Stimulated activated CD4-positive, alpha-beta T cell treated with anti-CD3 and anti-CD28 coated beads, TNF-alpha, amount 100 ng/mL, for 48 hours (primary cell): Measurements from ENCODE around the gene USP34.
"Not testable (repeated sequence)": the region's sequence is repeated elsewhere in the genome, so short reads cannot be mapped to it uniquely, and the experiment has no call there.

Experiments
- DNase-seq, 3 donors: peaks; one replicate each; pipeline ENCODE4 v3.0.0-alpha.2; 2020; ENCODE audit warnings: low read depth in 3 of 3

Gene USP34

DNA sequence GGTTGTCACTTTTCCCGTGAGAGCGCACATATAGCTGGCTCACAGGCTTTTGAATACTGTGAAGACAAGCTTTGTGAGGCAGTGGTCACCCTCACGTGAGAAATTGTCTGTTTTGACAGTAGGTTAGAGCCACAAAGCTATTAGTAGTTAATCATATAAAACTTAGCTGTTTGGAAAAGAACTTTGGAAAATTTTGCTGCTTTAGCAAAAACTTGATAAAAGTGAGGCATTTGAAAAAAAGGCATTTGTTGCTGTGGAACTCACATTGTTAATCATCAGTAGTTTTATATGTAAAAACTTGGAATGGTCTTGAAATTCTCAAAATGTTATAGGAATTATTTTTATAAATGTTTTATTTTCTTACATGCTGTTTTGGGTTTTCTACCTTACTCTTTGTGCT lies 286.6 kb downstream of the USP34 start:
- no peak for DNase-seq

DNA sequence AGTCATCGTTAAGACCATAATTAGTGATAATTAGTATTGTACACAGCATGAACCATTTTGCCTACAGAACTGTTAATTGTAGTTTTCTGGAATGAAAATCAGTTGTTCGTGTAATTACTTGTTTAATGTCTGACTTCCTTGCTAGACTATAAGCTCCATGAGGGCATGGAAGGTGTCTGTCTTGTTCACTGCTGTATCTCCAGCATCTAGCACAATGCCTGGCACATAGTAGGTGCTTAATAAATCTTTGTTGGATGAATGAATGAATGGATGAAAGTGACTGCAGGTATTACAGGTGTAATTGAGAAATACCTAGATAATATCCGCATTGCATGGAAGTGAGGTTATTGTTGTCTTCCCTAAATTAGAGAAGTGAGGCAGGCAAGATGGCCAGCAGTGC lies 287.1 kb downstream of the USP34 start:
- no peak for DNase-seq

DNA sequence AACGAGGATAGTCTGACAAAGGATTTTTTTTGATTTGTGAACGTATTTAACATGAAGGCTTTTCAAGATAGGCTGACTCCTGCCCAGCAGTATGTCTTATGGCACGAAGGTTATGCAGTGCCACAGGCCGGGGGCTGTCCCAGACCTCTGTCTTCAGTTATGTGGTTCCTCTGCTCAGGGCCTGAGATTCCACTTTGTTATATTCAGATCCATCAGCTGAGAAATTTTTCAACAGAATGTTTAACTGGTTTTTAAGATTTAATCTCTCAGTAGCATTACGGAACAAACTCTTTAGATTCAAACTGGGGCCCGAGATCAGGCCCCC lies 288.9 kb downstream of the USP34 start:
- DNase-seq, result no peak

DNA sequence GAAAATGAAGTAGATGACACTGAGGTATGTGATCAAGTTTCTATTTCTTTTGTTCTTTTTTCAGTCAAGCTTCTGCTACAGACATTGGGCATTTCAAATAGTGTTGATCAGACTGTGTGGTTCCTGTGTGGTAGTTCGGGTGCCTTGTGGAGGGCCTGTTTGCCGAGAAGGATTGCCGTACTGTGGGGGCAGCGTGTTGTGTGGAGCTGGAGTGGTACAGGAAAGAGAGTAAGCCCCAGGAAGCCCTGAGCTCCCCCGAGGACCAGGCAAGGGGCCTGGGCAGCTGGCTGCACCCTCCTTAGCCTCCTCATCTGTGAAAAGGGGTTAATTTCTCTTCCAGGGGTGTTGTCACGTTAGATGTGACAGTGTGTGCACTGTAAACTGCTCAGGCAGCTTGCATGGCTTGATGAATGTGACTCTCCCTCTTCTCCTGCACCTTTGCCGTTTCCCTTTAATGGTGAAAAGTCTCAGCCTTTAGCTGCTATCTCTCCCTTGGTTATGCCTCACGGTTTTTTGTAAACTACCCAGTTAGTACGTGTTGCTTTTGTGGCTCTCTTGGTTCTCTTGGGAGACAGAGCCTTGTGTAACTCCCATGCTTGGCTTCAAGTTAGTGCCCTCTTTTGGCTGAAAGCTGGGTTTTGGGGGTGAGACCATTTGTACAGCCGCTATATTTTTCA lies 289.4 kb downstream of the USP34 start:
- no peak for DNase-seq

DNA sequence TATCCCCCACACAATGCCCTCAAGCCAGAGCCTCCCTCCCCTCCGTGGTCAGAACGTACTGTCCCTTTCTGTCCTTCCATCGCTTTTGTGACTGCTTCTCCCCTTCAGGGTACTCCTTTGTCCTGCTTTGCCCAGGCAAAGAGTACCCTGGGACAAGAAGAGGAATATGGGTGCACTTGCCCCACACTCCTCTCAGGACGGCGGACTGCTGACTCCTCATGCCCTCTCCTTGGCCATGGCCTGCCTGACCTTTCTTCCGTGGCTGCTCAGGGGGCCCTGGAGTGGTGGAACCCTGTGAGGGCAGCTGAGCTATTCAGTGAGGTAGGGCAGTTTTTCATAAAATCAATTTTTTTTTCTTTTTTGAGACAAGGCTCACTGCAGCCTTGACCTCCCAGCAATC lies 290.2 kb downstream of the USP34 start:
- no peak for DNase-seq

DNA sequence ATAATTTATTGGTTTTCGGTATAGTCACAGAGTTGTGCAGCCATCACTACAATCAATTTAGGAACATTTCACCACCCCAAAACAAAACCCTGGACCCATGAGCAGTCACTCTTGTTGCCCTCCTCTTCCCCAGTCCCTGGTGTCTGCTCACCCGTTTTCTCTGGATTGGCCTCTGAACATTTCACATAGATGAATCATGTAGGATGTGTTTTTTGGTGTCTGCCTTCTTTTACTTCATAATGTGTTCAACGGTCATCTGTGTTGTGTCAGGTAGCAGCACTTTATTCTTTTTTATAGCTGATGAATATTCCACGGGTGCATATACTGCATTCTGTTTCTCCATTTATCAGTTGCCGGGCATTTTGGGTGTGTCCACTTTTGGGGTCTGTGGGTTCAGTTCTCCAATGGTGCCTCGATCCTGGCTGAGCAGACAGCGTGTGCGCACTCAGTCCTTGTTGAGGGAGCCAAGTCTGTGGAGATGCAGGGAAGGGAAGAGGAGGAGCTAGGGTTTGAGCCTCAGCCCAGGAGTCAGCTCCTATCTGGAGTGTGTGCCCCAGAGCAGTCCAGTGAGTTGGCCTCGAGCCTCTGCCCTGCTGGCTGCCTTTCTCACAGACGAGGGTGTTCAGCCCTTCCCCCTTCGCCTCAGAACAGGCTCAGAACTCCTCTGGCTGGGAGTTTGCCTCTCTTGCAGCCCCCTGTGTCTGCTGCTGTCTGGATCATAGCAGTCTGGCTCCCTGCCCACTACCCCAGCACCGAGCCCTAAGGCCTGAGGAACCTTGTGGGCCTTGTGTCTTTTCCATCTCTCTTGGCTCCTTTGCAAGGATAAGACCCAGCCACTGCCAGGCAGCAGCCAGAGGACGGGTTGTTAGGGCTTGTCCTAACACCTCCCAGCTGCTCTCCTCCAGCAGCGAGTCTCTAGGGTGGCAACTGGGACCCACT lies 290.9 kb downstream of the USP34 start:
- no peak for DNase-seq

DNA sequence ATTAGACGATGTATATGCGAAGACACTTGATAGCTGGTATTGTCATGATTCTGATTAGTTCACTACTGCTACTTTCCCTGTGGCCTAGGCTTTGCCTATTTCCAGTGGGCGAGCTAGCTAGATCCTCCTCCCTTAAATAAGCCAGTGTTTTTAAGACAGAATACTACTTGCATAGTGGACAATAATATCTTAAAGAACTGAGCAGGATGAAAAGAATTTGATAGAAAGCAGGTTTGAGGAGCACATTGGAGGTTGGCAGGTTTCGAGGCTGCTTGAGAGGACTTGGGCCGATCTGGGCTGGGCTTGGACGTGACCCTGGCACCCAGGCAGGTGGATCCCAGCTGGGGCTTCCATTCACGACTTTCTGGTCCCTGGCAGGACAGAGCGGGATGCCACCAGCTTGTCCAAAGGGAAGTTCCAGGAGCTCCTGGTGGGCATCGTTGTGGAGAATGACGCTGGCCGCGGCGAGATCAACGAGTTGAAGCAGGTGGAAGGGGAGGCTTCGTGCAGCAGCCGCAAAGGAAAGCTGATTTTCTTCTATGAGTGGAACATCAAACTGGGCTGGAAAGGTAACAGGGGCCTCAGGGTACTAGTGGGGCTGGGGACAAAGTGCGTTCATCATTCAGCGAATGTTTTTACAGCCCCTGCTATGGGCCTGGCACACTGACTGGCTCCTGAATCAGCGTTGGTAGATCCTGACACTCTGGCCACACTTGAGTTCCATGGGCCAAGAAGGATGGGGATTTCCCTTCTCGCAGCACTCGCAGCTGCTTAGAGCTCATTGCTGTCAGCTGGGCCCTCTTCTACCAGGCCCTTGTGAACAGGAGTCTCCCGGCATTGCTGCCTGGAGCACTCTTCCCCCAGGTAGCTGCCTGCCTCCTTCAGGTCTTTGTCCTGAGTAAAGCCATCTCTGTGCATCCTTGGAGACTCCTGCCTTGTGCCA lies 292.0 kb downstream of the USP34 start:
- no peak for DNase-seq

DNA sequence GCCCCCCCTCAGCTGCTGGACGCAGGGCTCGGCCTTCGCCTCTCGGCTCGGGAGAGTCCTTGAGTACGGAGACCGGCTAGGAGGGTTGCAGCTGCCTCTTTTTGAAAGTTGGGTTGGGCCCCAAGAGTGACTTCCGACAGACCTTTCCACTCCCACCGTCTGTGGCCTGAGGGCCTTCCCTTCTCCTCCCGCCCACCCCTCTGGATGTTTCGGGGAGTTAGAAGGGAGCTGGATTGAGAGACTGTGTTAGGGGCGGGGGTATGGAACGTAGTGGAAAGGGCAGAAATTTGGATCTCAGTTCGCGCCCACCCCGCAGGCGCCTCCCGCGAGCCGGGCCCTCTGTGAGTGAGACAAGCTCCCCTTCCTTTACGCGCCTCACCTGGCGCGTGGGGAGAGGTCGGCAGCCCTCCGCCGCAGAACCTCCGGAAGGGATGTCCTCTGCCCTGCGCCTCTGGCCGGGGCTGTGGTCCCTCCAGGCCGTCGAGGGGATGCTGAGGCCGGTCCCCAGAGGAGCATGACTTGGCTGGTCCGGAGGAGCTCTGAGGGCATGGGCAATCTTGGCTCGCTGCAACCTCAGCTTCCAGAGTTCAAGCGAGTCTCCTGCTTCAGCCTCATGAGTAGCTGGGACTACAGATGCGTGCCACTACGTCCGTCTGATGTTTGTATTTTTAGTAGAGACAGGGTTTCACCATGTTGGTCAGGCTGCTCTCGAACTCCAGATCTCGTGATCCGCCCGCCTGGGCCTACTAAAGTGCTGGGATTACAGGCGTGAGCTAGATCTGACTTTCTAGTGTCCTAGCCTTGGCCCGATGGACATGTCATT lies 292.9 kb downstream of the USP34 start:
- DNase-seq, result peak; percentile 5 to 43 (median 11)

DNA sequence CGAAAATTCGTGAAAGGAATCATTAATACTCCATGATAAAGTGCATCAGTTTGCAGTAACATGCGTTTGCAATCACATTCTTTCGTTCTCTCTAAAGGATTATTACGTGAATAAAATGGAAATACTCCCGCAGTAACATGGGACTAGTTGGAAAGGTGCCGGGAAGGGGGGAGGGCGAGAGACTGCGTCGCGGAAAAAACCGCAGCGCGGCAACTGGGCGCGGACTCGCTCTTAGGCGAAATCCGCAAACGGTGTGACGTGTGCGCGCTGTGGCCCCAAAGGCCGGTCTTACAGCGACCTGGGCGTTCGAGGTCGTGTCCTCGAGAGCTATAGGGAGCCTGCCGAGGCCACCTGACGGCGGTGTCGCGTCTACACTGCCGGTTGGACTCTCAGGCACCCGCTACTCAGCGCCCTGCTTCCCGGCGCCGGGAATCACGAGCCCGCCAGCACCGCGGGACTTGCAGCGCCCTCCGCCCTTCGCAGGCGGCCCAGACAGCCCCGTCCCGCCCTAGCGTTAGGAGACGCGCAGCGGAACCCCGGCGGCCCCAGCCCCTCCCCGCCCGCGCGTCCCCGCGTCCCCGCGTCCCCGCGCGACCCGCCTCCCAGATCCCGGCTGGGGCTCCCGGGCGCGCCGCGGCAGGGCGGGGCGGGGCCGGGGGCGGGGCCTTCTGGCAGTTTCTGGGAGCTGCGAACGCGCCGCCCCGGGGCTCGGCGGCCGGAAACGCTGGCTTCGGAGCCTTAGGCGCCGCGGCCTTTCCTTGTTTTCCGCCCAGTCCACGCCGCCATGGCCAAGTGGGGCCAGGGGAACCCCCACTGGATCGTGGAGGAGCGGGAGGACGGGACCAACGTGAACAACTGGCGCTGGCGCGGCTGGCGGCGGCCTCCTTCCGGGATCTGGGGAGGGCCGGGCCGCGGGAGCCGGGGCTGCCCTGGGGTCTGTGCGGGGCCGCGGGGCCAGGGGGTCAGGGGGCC lies 293.8 kb downstream of the USP34 start:
- DNase-seq, result peak; percentile 88 to 96 (median 90)

DNA sequence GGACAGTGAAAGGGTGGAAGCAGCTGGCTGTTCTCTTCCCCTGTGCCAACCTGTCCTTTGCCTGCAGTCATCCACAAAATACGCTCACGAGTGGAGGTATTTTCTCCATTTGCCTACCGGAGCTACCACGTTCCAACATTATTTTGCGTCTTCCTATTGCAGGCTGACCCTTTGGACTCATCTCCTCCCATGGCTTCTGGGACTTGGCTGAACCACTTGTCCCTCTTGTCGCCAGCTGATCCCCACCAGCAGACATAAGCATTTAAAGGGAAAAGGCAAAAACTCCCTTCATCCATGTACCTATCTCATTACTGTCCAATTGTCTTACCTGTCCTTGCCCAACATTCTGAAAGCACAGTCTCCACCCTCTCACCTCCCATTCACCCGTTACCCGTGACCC lies 295.9 kb downstream of the USP34 start:
- DNase-seq, result no peak

DNA sequence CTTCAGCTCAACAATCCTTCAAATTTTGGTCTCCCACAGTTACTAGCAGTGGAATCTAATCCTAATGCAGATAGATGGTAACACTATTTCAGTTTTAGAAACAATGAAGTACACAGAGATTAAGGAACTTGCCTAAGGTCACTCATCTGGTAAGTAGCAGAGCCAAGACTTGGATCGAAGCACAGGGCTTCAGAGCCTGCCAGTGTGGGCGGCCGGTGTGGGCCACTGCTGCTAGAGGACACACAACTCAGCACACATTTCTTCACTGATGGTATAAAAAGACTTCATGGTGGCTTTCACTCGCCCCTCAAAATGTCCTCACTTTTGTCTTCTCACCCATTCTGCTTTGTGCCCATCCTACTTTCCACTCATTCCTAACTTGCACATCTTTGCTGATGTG lies 297.8 kb downstream of the USP34 start:
- no peak for DNase-seq

DNA sequence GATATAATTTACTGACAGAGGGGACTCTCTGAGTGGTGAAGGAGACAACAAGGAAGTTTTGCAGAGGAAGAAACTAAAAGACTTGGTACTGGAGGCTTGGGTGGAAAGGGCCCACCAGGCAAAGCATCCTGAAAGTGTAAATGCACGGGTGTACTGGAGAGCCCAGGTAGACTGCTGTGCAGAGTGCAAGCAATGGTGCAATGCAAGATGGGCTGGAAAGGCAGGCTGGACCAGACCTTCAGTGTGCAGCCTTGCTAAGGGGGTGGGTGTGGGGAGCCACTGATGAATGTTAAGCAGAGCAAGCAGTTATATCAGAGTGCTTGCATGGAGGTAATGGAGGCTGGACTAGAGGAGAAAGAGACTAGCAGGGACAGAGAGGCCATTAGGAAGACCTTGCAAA lies 298.2 kb downstream of the USP34 start:
- no peak for DNase-seq

DNA sequence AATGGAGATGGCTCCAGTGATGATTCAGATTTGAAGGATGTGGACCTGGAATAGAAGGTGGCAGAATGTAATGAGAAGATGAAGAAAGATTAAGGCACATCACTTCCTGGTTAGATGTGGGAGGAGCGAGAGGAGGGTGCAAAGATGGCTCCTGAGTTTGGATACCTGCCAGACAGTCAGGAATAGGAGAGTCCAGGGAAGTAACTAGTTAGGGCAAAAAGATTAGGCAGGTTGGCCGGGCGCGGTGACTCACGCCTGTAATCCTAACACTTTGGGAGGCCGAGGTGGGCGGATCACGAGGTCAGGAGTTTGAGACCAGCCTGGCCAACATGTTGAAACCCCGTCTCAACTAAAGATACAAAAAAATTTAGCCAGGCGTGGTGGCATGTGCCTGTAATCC lies 303.3 kb downstream of the USP34 start:
- DNase-seq, result no peak

DNA sequence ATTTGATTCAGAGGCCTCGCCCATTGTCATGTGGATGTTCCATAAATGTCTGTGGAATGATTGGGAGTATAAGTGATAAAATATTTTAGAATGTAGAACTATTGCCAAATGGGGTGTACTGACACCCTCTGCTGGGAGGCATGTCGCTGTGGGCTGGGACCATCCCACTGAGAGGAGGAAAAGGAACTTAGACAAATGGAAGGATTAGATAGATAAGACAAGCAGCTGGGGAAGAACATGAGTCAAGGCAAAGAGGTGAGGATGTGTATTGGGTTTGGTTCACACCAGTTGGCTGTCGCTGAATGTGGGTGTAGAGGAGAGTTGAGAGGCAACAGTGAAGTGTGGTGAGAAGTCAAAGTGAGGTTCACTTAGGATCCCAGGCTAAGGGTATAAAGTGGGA lies 304.9 kb downstream of the USP34 start:
- DNase-seq, result no peak

DNA sequence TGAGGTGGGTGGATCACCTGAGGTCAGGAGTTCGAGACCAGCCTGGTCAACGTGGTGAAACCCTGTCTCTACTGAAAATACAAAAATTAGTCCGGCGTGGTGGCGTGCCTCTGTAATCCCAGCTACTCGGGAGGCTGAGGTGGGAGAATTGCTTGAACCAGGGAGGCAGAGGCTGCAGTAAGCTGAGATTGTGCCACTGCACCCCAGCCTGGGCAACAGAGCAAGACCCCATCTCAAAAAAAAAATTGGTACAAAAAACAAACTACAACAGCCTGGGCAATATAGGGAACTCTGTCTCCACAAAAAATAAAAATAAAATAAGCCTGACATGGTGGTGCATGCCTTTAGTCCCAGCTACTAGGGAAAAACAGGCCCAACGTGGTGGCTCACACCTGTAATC lies 305.8 kb downstream of the USP34 start:
- not testable (repeated sequence) for DNase-seq

DNA sequence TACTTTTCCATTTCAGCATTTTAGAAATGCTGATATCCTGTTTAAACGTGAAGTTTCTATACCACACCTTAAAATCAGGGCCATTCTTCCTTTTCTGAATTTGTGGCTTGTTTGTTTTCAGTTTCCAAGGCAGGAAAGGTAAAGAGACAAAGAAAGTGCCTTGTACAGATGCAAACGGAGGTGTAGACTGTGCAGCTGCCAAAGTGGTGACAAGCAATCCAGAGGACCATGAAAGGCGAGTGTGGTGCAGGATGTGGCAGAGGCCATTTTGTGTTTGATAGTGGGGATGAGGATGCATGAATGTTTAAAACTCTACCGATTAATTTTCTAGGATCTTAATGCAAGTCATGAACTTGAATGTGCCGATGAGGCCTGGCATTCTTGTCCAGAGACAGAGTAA lies 308.2 kb downstream of the USP34 start:
- DNase-seq, result no peak

DNA sequence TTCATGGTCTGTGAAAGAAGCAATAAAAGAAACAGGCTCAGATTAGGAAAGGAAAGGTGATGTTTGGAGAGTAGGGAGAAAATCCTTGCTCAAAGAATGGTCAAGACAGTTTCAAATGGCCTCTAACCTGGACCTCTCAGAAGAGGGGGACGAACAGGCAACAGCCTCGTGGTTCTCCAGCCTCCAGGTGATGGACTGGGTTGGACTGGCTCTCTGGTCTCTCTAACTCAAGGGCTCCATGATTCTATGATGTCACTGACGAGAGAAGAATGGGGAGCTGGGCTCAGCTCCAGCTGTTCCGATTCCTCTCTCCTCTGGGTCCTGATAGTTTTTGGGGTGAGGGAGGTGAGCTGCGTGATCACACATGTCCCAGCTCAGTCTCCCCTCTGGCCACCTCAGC lies 309.0 kb downstream of the USP34 start, which contains the start of gene C2orf74:
Gene C2orf74 (plus strand): TSS at position 301 of the 400 bp plus-strand sequence. CDS start 327 bp downstream, outside the sequence.
- DNase-seq, result no peak

DNA sequence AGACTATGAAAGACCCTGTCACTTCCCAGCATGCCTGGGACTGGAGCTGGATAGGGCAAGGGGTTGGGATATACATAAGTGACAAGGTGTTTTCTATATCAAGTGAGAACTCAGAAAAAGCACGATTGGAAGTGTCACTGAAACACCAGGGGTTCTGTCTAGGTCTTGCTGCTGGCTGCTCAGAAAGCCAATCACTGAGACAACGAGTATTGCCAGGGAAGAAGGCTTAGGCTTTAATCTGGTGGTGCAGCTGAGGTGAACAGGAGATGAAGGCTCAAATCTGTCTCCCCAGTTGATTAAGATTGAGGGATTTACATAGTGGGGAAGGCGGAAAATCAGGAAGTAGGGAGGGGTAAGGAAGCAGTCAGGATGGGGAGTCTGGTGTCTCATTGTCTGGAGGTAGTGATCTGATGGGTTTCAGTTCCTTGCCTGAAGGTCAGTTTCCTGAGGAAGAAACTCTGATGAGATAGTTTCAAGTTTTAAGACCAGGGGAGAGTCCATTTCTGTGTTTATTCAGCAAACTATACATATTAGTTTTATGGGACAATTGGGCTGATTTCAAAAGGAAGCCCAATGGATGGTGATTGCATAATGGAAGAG lies 312.4 kb downstream of the USP34 start:
- DNase-seq, result no peak

DNA sequence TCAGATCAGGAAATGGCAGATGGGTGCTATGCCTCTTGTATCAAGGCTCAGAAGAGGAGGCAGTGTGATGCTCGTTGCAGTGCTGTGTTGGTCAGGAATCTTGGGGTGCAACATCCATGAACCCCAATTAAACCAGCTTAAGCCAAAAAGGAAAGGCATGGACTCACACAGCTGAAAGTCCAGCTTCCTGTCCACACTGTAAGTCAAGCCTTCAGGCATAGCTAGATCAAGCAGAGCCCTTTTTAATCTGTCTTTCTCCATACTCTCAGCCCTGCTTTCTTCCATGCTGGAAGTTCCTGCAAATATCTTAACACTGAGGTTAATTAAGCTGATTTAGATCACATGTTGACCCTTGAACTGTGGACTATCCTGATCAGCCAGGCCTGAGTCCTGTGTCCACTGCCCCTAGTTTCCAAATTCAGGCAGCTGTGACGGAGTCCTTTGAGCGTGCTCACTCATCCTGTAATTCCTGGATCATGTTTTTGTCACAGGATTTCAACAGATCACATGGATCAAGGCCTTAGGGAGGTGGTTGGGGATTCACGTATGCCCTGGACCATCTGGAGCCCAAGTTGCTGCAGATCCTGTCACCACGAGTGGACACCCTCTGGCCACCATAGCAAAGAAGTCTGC lies 313.4 kb downstream of the USP34 start:
- no peak for DNase-seq
